Subcutaneous abdominal adipose tissue (tissue), 5 donors: ENCODE results near the gene USP6NL.
"Not testable (repeated sequence)": the region's sequence is repeated elsewhere in the genome, so short reads cannot be mapped to it uniquely, and the experiment has no call there.

Experiments used
- H3K27ac ChIP-seq: one replicate; pipeline ENCODE4 v1.7.0; 2013; ENCODE audit warnings: low read depth, mild to moderate bottlenecking, inconsistent platforms, low read length, moderate library complexity
- H3K27me3 ChIP-seq, 5 donors: one replicate each; pipeline ENCODE4 v1.7.0; 2013; ENCODE audit warnings: low read length in 5 of 5, inconsistent platforms in 1 of 5; ENCODE audit not compliant: control insufficient read depth in 5 of 5, insufficient read depth in 4 of 5
- H3K36me3 ChIP-seq, 5 donors: one replicate each; pipeline ENCODE4 v1.7.0; 2013; ENCODE audit warnings: low read length in 5 of 5; ENCODE audit not compliant: control insufficient read depth in 5 of 5, insufficient read depth in 5 of 5
- H3K4me1 ChIP-seq, 5 donors: one replicate each; pipeline ENCODE4 v1.7.0; 2013; ENCODE audit warnings: low read length in 5 of 5, mild to moderate bottlenecking in 3 of 5, moderate library complexity in 1 of 5; ENCODE audit not compliant: control insufficient read depth in 5 of 5, insufficient read depth in 5 of 5
- H3K4me3 ChIP-seq, 5 donors: one replicate each; pipeline ENCODE4 v1.7.0; 2013; ENCODE audit warnings: low read length in 5 of 5, low read depth in 1 of 5
- H3K9ac ChIP-seq, 5 donors: one replicate each; pipeline ENCODE4 v1.7.0; 2013; ENCODE audit warnings: low read length in 5 of 5, mild to moderate bottlenecking in 4 of 5, moderate library complexity in 3 of 5
- H3K9me3 ChIP-seq, 5 donors: one replicate each; pipeline ENCODE4 v1.7.0; 2013; ENCODE audit warnings: low read length in 5 of 5; ENCODE audit not compliant: control insufficient read depth in 5 of 5
- donor health status: healthy.
- donor health status: healthy.
- donor health status: healthy.
- donor health status: healthy.
- donor health status: healthy.

USP6NL gene

GRCh38 chr10:11444531-11445228 is 166.8 kb downstream of the USP6NL start:
- H3K9ac ChIP-seq: no peak overlapping the region
- no peaks in the 10 kb centered on the region for H3K36me3 ChIP-seq
- no peak overlapping the region for H3K27ac ChIP-seq
- H3K4me3 ChIP-seq: no peak overlapping the region
- H3K9me3 ChIP-seq: no peaks in the 10 kb centered on the region
- peaks cover 0 to 20% (median 6%) of the 10 kb centered on the region in 5 donors for H3K27me3 ChIP-seq
- H3K4me1 ChIP-seq: peaks cover 0 to 2% (median 0%) of the 10 kb centered on the region in 5 donors

DNA sequence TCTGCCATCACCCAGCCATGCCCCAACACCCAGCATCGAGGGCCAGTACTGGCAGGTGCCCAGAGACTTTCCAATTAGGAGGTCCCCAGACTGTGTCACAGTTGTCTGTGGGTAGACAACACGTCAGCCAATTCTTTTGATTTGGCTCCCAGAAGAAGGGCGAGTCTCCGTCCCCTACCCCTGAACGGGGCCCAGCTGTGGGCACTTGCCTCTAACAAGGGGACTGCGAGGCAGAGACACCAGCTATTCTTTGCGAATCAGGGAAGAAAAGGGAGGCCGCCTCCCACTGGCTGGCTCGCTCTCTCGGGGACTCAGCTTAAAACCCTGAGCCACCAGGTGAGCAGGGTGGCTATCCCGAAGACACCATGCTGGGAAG is 167.3 kb downstream of the USP6NL start:
- Histone ChIP-seq H3K9me3 (no peaks in the 10 kb centered on the region), H3K4me3 (no peak overlapping the region), H3K9ac (no peak overlapping the region), H3K4me1 (peaks cover 0 to 2% (median 0%) of the 10 kb centered on the region in 5 donors), H3K27me3 (peaks cover 0 to 20% (median 6%) of the 10 kb centered on the region in 5 donors), H3K36me3 (no peaks in the 10 kb centered on the region), H3K27ac (no peak overlapping the region)

DNA sequence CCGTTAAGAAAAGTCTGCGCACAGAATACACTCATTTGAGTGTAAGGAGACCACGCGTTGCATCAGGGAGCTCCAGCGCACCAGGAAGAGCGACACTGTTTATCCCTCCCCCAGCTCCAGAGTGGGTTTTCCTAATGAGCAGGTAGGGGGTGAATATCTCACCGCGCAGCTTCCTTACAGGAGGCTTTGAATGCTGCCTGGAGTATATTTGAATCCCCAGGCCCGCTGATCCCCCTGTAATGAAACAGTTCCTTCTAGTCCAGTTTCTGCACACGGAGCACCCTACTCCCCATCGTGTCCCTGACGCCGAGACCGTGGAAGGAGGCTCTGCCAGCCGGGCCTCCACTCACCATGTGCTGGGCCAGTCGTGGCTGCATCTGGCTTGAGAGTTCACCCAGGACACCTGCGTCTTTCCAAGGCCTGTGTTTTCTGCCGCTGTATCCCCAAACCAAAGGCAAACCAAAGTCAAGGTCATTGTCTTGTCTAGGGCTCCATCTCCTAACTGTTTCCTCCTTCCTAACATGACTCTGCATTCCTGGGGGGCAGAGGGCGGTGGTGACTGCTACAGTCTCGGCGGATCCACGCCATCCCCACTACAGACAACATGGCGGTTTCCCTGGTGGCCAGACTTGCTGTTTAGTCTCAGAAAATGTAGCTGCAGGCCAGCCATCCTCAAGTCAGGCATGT is 167.8 kb downstream of the USP6NL start:
- H3K4me1 ChIP-seq: peaks cover 0 to 2% (median 0%) of the 10 kb centered on the region in 5 donors
- H3K27ac ChIP-seq: no peak overlapping the region
- H3K9ac ChIP-seq: no peak overlapping the region
- H3K9me3 ChIP-seq: no peaks in the 10 kb centered on the region
- no peak overlapping the region for H3K4me3 ChIP-seq
- peaks cover 0 to 18% (median 6%) of the 10 kb centered on the region in 5 donors for H3K27me3 ChIP-seq
- no peaks in the 10 kb centered on the region for H3K36me3 ChIP-seq

GRCh38 chr10:11442001-11442773 is 169.3 kb downstream of the USP6NL start:
- Histone ChIP-seq H3K36me3 (no peaks in the 10 kb centered on the region), H3K27ac (no peak overlapping the region), H3K9me3 (no peaks in the 10 kb centered on the region), H3K27me3 (peaks cover 0 to 7% (median 5%) of the 10 kb centered on the region in 5 donors), H3K9ac (no peak overlapping the region), H3K4me1 (peaks cover 0 to 2% (median 0%) of the 10 kb centered on the region in 5 donors), H3K4me3 (no peak overlapping the region)

- H3K4me3 ChIP-seq: no peak overlapping the region
- H3K9me3 ChIP-seq: no peaks in the 10 kb centered on the region
- H3K4me1 ChIP-seq: peaks cover 0 to 2% (median 0%) of the 10 kb centered on the region in 5 donors
- no peak overlapping the region for H3K9ac ChIP-seq
- H3K36me3 ChIP-seq: no peaks in the 10 kb centered on the region
- no peak overlapping the region for H3K27ac ChIP-seq
- peaks cover 0 to 7% (median 3%) of the 10 kb centered on the region in 5 donors for H3K27me3 ChIP-seq
Observed at GRCh38 chr10:11441151-11441535, 170.3 kb downstream of the USP6NL start.

GRCh38 chr10:11440250-11441150 is 170.9 kb downstream of the USP6NL start:
- no peak overlapping the region for H3K27ac ChIP-seq
- H3K4me1 ChIP-seq: peaks cover 0 to 2% (median 0%) of the 10 kb centered on the region in 5 donors
- H3K9ac ChIP-seq: no peak overlapping the region
- no peaks in the 10 kb centered on the region for H3K9me3 ChIP-seq
- peaks cover 0 to 7% (median 3%) of the 10 kb centered on the region in 5 donors for H3K27me3 ChIP-seq
- H3K36me3 ChIP-seq: no peaks in the 10 kb centered on the region
- no peak overlapping the region for H3K4me3 ChIP-seq

- Histone ChIP-seq H3K27ac (no peak overlapping the region), H3K27me3 (peaks cover 0 to 11% (median 0%) of the 10 kb centered on the region in 5 donors), H3K9me3 (no peaks in the 10 kb centered on the region), H3K4me1 (peaks cover 0 to 5% (median 0%) of the 10 kb centered on the region in 5 donors), H3K36me3 (no peaks in the 10 kb centered on the region), H3K9ac (no peak overlapping the region), H3K4me3 (no peak overlapping the region)
Observed at GRCh38 chr10:11439523-11440053, 171.9 kb downstream of the USP6NL start.

DNA sequence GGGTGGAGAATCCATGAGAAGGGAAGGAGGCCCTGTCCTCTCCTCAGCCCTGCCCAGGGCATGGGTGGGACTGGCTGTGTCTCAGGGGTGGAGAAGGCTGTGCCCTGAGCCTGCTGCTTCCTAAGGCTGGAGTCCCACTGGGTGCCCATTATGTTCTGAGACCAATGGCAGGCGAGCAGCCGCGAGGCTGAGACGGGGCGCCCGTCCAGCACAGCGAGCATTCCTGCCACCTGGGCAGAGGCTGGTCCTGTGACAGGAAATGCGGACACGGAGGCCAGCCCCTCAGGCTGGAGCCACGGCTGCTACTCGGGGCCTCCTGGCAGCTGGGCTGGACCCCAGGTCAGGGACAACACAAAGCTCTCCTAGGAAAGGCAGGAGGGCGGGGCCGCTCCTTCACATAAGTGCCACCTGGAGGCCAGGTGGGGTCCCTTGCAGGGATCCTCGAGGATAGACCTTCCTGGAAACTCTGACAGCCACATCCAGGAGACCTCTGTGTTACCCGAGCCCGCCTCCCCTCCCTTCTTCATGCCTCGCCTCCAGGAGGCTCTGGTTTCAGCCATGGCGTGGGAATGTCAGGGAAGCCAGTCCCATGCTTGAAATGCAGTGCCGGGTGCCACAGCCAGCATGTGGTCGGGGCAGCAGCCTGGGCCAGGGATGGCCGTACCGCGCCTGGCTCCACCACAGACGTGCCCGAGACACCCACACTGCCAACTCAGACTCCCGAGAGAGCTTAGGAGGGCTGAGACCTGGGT is 173.9 kb downstream of the USP6NL start:
- Histone ChIP-seq H3K27me3 (peaks cover 0 to 8% (median 0%) of the 10 kb centered on the region in 5 donors), H3K36me3 (no peaks in the 10 kb centered on the region), H3K27ac (no peak overlapping the region), H3K9me3 (no peaks in the 10 kb centered on the region), H3K4me3 (no peak overlapping the region), H3K9ac (no peak overlapping the region), H3K4me1 (peaks cover 0 to 6% (median 0%) of the 10 kb centered on the region in 5 donors)

- H3K27ac ChIP-seq, H3K9me3 ChIP-seq, H3K9ac ChIP-seq, H3K4me3 ChIP-seq, H3K27me3 ChIP-seq, H3K4me1 ChIP-seq, H3K36me3 ChIP-seq: not testable (repeated sequence)
Observed at GRCh38 chr10:11436445-11436844, 175.0 kb downstream of the USP6NL start.
